Measurements from ENCODE around the gene KCP. TPM values are rescaled to one million over a fixed set of nuclear protein-coding genes. Genes with fewer than 3 reads are reported as not detected.
A peak's percentile ranks its signal among the peaks of the same experiment; 100 is the strongest.

The KCP gene
- total RNA-seq, 8 experiments from 2014 or later, result 0.22 to 1.5 (median 0.32) TPM

DNA sequence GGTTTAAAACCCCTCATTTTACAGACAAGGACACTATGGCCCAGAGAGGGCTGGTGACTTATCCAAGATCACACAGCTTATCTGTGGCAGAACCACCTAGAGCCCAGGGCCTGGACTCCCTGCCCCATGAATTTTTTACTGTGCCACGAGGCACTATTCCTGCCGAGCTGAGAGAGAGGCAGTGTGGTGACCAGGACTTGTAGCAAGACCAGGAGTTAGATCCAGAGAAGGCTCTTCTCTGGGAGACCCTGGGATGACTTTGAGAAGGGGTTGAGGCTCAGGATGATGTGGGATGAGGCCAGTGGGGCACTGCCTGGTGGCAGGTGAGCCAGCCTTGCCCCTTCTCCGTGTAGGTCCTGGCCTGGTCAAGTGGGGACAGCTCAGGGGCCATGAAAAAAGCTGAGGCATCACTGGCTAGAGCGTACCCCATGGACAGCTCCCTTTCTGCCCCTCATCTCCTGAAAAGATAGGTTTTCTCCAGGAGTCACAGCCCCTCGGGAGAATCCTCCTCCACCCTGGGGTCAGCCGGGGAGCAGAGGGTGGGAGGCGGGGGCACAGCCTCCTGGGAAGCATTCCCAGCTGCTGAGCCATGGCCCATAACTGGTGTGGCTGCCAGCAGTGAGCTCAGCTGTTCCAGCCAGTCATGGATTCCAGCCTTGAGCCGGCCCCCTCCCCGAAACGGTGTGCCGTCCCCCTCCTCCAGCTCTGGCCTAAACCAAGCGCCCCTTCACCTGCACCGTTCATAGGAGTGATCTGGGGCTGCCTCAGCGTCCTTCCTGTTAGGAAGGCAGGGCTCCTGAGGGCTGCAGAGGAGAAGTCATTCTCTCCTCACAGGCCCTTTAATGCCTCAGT, 74.5 kb downstream of the KCP start:
- WGBS, 10 experiments, result 0 to 100% (median 60%) methylated on average over 1 to 2 of the region's 14 CpGs; no CpG with 5 or more reads in 6 of the 10 experiments
- no peak for ATAC-seq (replicated peaks in 6 of 8)
- H3K4me3 ChIP-seq, result no peak overlapping the region
- H3K27ac ChIP-seq, result no peak overlapping the region
- peaks cover 18 to 30% of the 10 kb centered on the region in 2 donors for H3K4me1 ChIP-seq (replicated peaks in 1 of 2)
- in situ Hi-C loops (cut with MboI; ENCODE audit: low pct_unique_long_range_greater_than_20kb in 2 of 9, low sequenced_read_pairs in 9 of 9, unreplicated experiment in 9 of 9), result no loop called here

DNA sequence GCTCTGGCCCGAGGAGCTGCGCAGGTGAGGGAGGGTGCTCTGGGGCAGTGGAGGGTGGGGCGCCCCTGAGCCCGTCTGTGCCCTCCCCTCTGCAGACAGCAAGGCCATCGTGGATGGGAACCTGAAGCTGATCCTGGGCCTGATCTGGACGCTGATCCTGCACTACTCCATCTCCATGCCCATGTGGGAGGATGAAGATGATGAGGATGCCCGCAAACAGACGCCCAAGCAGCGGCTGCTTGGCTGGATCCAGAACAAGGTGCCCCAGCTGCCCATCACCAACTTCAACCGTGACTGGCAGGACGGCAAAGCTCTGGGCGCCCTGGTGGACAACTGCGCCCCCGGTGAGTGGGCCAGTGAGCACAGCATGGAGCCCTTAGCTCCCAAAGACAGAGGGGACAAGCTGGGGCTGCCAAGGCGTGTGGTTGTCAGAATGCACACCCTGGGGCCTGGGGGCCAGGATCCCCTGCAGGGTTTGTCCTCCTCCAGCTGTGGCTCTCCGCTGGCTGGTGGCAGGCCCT, 75.2 kb downstream of the KCP start:
- peaks cover 18 to 30% of the 10 kb centered on the region in 2 donors for H3K4me1 ChIP-seq (replicated peaks in 1 of 2)
- no peak overlapping the region for H3K4me3 ChIP-seq
- 83 to 100% (median 97%) methylated on average over 1 to 7 of the region's 16 CpGs; no CpG with 5 or more reads in 4 of the 10 experiments for WGBS, 10 experiments
- no peak for ATAC-seq (replicated peaks in 6 of 8)
- in situ Hi-C loops (cut with MboI; ENCODE audit: low pct_unique_long_range_greater_than_20kb in 2 of 9, low sequenced_read_pairs in 9 of 9, unreplicated experiment in 9 of 9), result no loop called here
- H3K27ac ChIP-seq, result no peak overlapping the region

DNA sequence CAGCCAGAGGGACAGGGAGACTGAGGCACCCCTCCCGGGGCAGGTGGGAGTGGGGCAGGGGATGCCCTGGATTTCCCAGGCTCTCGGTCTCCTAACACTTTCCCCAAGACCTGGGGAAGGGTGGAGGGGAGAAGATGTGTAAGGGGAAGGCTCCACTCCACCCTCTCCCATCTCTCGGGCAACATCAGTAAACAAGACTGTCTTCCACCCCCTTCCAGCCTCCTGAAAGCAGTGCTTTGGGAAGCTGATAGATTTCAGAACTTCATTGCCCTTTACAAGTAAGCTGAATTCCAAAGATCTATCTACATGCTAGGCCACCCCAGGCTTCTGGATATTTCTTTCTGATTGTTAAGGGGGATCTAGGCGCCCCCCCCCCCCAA, 76.6 kb downstream of the KCP start:
- 17% methylated on average over 1 of the region's 4 CpGs; no CpG with 5 or more reads in 9 of the 10 experiments for WGBS, 10 experiments
- peak overlapping the region in 1 of 2 donors; percentile 91 for H3K27ac ChIP-seq
- in situ Hi-C loops (cut with MboI; ENCODE audit: low pct_unique_long_range_greater_than_20kb in 2 of 9, low sequenced_read_pairs in 9 of 9, unreplicated experiment in 9 of 9), result no loop called here
- peak in 3 of 8 experiments; percentile 9 to 16 (median 10) for ATAC-seq (replicated peaks in 6 of 8)
- peak overlapping the region in 3 of 5 donors; percentile 44 to 58 (median 57) for H3K4me3 ChIP-seq
- peaks cover 25 to 33% of the 10 kb centered on the region in 2 donors for H3K4me1 ChIP-seq (replicated peaks in 1 of 2)

DNA sequence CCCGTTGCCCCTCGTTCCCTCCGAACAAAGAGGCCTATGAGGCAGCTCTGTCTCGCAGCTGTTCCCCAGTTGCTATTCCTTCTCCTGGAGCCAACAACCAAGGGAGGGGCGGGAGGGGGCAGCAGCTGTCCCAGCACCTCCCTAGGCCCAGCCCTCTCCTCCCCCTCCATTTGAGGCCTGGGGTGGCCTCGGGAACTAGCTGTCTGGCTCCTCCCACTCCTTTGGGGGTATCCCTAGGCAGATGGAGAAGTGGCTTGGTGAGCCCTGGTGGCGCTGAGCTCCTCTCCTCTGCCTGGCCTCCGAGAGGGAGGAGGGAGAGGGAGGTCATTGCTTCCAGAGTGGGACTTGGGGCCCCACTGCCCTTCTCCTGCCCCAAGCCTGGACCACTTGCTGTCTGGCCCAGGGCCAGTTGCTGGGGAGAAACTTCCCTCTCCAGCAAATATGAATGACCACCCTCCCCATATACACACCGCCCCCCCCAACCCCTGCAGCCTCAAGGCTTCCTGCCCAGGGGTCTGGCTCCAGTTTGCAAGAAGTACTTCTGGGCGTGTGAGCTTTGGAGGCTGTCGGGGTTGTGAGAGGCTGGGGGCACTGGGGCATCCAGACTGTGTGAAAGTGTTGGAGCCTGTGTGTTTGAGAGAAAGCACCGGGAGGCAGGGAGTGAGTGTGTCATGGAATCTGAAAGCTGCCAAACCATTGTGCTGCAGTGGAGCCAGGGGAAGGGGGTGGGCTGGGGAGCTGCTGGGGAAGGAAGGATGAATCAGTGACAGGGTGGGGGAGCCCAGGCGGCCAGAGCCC, 77.2 kb downstream of the KCP start:
- Histone ChIP-seq H3K4me3 (peak overlapping the region in 4 of 5 donors; percentile 25 to 58 (median 50)), H3K27ac (peak overlapping the region; percentile 78 to 91), H3K4me1 (replicated peaks in 1 of 2) (peaks cover 30 to 36% of the 10 kb centered on the region in 2 donors)
- peak; percentile 6 to 60 (median 50) for ATAC-seq (replicated peaks in 6 of 8)
- WGBS, 10 experiments, result 0% methylated on average over 2 of the region's 13 CpGs; no CpG with 5 or more reads in 9 of the 10 experiments
- in situ Hi-C loops (cut with MboI; ENCODE audit: low pct_unique_long_range_greater_than_20kb in 2 of 9, low sequenced_read_pairs in 9 of 9, unreplicated experiment in 9 of 9), result no loop called here

DNA sequence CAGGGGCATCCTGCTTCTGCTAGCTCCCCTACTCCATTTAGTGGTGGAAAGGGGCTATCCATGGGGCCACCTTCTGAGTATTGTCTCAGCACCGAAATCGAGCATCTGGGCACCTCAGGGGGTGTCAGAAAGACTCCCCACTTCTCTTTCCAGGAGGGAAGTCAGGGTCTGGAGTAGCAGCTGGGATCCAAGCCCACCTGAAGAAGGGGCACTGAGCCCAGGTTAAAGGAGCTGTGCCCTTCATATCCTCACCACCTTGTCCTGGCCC, 77.7 kb downstream of the KCP start:
- ATAC-seq (replicated peaks in 6 of 8), result no peak

DNA sequence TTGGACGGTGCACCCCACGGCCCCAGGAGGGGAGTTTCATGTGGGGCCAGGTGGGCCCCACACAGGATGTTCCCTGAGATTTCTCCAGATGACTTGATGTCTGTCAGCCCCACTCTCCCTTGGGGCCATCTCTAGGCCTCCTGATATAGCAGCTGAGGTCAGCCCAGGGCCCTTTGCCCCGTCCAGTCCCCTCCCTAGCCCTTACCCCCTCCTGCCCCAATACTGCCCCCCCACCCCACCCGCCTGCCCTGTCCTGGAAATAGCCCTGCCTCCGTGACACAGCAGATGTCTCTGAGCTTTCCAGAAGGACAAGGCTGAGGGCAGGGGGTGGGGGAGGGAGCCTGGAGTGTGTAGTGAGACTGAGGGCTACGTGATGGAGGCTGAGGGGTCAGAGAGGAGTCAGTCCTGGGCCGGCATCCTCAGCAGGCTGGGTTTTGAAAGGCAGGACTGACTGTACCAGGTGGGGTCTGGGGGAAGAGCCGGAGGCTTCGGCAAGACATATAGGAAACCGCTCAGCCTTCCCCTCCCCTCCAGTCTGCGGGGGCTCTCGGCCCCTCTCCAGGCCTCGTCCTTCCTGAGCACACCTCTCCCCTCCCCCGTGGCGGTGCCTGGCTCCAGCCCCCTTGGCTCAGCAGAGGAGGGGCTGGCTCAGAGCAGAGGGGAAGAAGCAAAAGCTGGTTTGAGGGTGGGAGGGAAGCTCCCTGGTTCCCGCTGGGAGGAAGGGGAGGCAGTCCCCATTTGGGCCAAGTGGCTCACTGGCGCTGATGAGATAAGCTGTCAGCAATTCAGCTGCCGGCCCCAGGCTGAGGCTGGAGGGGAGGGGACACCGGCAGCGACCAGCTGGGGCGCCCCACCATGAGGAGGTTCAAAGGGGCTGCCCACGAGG, 78.3 kb downstream of the KCP start:
- ATAC-seq (replicated peaks in 6 of 8), result peak in 7 of 8 experiments; percentile 1 to 47 (median 33)
- Histone ChIP-seq H3K27ac (peak overlapping the region; percentile 78 to 91), H3K4me1 (replicated peaks in 1 of 2) (peaks cover 41 to 47% of the 10 kb centered on the region in 2 donors), H3K4me3 (peak overlapping the region; percentile 4 to 58 (median 44))
- 20% methylated on average over 1 of the region's 22 CpGs; no CpG with 5 or more reads in 9 of the 10 experiments for WGBS, 10 experiments
- in situ Hi-C loops (cut with MboI; ENCODE audit: low pct_unique_long_range_greater_than_20kb in 2 of 9, low sequenced_read_pairs in 9 of 9, unreplicated experiment in 9 of 9), result no loop called here

More for the DNA sequence above, 77.7 kb downstream of the KCP start:
- WGBS, 10 experiments, result no CpG with 5 or more reads among the region's 2 CpGs
- in situ Hi-C loops (cut with MboI; ENCODE audit: low pct_unique_long_range_greater_than_20kb in 2 of 9, low sequenced_read_pairs in 9 of 9, unreplicated experiment in 9 of 9), result no loop called here
- Histone ChIP-seq H3K4me3 (peak overlapping the region in 4 of 5 donors; percentile 25 to 58 (median 50)), H3K4me1 (replicated peaks in 1 of 2) (peaks cover 36 to 41% of the 10 kb centered on the region in 2 donors), H3K27ac (peak overlapping the region; percentile 78 to 91)

DNA sequence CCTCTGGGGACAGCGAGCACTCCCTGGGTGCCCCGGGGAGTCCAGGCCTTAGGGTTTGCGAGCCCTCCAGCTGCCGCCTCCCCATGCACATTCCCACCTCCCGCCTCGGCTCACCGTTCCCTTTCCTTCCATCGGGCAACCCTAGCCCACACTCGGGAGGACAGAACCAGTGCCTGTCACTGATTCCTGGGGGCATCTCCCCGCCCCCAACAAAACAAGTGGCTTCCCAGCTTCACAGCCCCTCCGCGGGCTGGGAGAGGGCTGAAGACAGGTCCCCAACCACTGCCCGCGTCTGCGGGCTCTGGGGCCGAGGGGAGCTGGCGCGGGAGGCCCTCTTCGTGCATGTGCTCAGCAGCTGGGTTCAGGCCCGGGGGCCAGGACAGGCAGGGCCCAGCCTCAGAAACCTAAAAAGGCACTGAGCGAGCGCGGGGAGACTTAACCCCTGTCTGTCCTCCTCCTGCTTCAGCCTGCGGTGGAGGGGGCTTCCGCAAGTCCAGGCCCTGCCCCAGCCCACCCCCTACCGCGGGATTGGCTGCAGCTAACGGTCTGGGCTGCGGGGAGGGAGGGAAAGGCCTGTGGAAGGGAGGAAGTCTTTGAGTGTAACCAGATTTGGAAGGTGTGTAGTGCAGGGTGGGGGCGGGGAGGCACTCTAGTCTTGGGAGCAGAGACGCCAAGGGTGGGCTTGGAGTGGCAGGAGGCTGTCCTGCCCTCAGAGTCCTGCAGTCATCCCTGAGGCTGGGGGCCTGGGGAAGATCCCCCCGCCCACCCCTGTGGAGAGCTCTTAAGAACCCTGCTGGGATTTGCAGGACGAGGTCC, 79.1 kb downstream of the KCP start:
- peak overlapping the region; percentile 78 to 91 for H3K27ac ChIP-seq
- ATAC-seq (replicated peaks in 6 of 8), result peak in 7 of 8 experiments; percentile 0 to 47 (median 2)
- in situ Hi-C loops (cut with MboI; ENCODE audit: low pct_unique_long_range_greater_than_20kb in 2 of 9, low sequenced_read_pairs in 9 of 9, unreplicated experiment in 9 of 9), result no loop called here
- 0 to 15% (median 10%) methylated on average over 1 to 9 of the region's 33 CpGs; no CpG with 5 or more reads in 5 of the 10 experiments for WGBS, 10 experiments
- H3K4me1 ChIP-seq (replicated peaks in 1 of 2), result peaks cover 45 to 51% of the 10 kb centered on the region in 2 donors
- peak overlapping the region; percentile 3 to 58 (median 44) for H3K4me3 ChIP-seq

DNA sequence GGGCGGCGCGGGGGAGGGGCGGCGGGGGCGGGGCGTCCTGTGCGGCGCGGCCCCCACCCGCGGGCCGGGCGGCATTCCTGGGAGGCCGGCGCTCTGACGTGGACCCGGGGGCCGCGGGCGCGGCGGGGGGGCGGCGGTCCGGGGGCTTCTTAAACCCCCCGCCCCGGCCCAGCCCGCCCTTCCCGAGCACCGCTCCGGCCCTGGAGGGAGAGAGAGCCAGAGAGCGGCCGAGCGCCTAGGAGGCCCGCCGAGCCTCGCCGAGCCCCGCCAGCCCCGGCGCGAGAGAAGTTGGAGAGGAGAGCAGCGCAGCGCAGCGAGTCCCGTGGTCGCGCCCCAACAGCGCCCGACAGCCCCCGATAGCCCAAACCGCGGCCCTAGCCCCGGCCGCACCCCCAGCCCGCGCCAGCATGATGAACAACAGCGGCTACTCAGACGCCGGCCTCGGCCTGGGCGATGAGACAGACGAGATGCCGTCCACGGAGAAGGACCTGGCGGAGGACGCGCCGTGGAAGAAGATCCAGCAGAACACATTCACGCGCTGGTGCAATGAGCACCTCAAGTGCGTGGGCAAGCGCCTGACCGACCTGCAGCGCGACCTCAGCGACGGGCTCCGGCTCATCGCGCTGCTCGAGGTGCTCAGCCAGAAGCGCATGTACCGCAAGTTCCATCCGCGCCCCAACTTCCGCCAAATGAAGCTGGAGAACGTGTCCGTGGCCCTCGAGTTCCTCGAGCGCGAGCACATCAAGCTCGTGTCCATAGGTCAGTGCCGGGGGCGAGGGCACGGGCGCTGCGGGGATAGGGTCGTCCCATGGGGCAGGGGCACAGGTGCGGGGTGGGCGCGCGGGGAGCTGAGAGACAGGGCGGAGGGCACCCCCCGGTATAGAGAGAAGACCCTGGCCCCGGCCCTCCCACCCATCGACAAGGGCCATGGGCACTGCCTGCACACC, 80.0 kb downstream of the KCP start, which contains the start of gene FLNC:
Gene FLNC, plus strand, starts transcription at position 176 of the 947 bp plus-strand sequence. Its CDS starts 232 bp downstream, at position 408.
- Histone ChIP-seq H3K27ac (peak within 1 kb of the TSS; percentile 78 to 91), H3K4me3 (peak within 1 kb of the TSS; percentile 9 to 58 (median 44)), H3K4me1 (replicated peaks in 1 of 2) (peaks cover 45 to 51% of the 10 kb centered on the region in 2 donors)
- peak in 7 of 8 experiments; percentile 0 to 82 (median 13) for ATAC-seq (replicated peaks in 6 of 8)
- WGBS, 10 experiments, result 33% methylated on average over 10 of the region's 109 CpGs; no CpG with 5 or more reads in 9 of the 10 experiments
- in situ Hi-C loops (cut with MboI; ENCODE audit: low pct_unique_long_range_greater_than_20kb in 2 of 9, low sequenced_read_pairs in 9 of 9, unreplicated experiment in 9 of 9), result no loop called here

DNA sequence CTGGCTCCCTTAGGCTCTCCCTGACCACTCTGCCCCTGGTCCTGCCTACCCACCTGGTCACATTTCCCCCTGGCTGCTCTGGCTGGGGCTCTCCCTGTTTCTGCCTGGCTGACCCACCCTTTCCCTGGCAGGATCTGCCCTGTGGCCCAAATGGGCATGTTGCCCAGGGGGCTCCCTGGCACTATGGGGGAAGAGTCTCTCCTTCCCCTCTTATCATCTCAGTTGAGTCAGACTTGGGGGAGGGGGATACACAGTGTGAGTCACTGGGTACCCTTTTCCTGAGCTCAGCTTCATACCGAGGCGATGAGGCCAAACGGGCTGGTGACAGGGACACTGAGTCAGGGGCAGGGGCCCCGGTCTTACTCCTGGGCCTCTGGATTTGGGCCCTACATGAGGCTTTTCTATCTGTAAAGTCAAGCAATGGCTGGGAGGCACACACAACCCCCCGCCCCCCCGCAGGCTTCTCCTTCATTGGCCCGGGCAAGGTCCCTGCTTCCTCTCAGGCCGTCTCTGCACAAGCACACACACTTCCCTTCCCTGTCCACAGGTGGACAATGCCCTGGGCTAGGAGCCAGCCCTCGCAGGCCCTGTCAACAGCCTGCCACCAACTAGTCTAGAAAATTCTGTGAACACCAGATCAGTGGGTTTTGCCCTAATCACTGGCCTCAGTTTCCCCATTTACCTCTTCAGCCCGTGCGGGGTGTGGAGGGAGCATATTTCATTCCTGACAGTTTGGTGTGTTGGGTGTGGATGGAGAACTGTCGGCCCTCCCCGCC, 80.9 kb downstream of the KCP start:
- ATAC-seq (replicated peaks in 6 of 8), result no peak
- peaks cover 45 to 51% of the 10 kb centered on the region in 2 donors for H3K4me1 ChIP-seq (replicated peaks in 1 of 2)
- H3K27ac ChIP-seq, result peak overlapping the region in 1 of 2 donors; percentile 91
- in situ Hi-C loops (cut with MboI; ENCODE audit: low pct_unique_long_range_greater_than_20kb in 2 of 9, low sequenced_read_pairs in 9 of 9, unreplicated experiment in 9 of 9), result no loop called here
- WGBS, 10 experiments, result 0 to 57% methylated on average over 1 of the region's 13 CpGs; no CpG with 5 or more reads in 8 of the 10 experiments
- H3K4me3 ChIP-seq, result peak overlapping the region in 4 of 5 donors; percentile 25 to 58 (median 50)
